ENCODE results near the gene SH3PXD2B.

- no peak for TF ChIP-seq CTCF (IDR thresholded peaks at IDR 0.05)
- no peak for TF ChIP-seq POLR2A (IDR thresholded peaks at IDR 0.05)
Observed at GRCh38 chr5:172371684-172372083, 82.6 kb downstream of the SH3PXD2B start.
